Measurements from ENCODE around the gene ACSF2. TPM values are rescaled to one million over a fixed set of nuclear protein-coding genes. Genes with fewer than 3 reads are reported as not detected.

Gene ACSF2
- polyA plus RNA-seq, 2 of the 4 experiments (the other 2 are of a cell fraction) = 24.4 to 33.6 TPM

GRCh38 chr17:50513495-50513894 lies 87.5 kb downstream of the ACSF2 start:
- Histone ChIP-seq H3K4me2 (no peak overlapping the region), H3K4me3 (no peak overlapping the region), H3K4me1 (peaks cover 22% of the 10 kb centered on the region), H3K9me3 (no peaks in the 10 kb centered on the region), H3K27ac (no peak overlapping the region)
- DNase-seq (ENCODE audit: low read depth in 1 of 2, low spot score in 1 of 2) = no peak
- WGBS (ENCODE audit: missing lambda C conversion rate) = 68% methylated on average over 4 of the region's 4 CpGs
- POLR2A ChIA-PET = interaction anchor here (0.6 kb wide), 1 partner anchor 353 kb away, joined by 3 read pairs; the partner anchor contains the start of gene TOB1
- FAIRE-seq = no peak
- ATAC-seq = no peak
- CTCF ChIA-PET = interaction anchor here (0.6 to 3.3 kb wide), 4 partner anchors 12 to 520 kb away, joined by 3 to 17 read pairs (median 8); no protein-coding TSS in a partner anchor
- TF ChIP-seq CHD2 (IDR thresholded peaks at IDR 0.05; ENCODE audit: low read length, partially characterized antibody) (no peak), HES2 (IDR thresholded peaks at IDR 0.05) (no peak), KDM5A (IDR thresholded peaks at IDR 0.05) (no peak), RCOR1 (IDR thresholded peaks at IDR 0.05; ENCODE audit: low read depth, low read length) (no peak), ZSCAN20 (CRISPR knock-in tag; IDR thresholded peaks at IDR 0.05) (no peak)

GRCh38 chr17:50514388-50514787 lies 88.4 kb downstream of the ACSF2 start:
- Histone ChIP-seq H3K4me3 (no peak overlapping the region), H3K4me2 (no peak overlapping the region), H3K4me1 (peaks cover 15% of the 10 kb centered on the region), H3K27ac (no peak overlapping the region), H3K9me3 (no peaks in the 10 kb centered on the region)
- 42% methylated on average over 3 of the region's 3 CpGs for WGBS (ENCODE audit: missing lambda C conversion rate)
- DNase-seq (ENCODE audit: low read depth in 1 of 2, low spot score in 1 of 2) (no peak), ATAC-seq (no peak), FAIRE-seq (no peak)
- no peak for TF ChIP-seq CBX8 (IDR thresholded peaks at IDR 0.05)
- TF ChIP-seq CEBPB (IDR thresholded peaks at IDR 0.05) = no peak
- no peak for TF ChIP-seq BHLHE40 (IDR thresholded peaks at IDR 0.05; ENCODE audit: low read depth, low read length)
- no peak for TF ChIP-seq RFX5 (IDR thresholded peaks at IDR 0.05)
- no peak for TF ChIP-seq NPAS2 (CRISPR knock-in tag; IDR thresholded peaks at IDR 0.05; ENCODE audit: borderline replicate concordance)
- TF ChIP-seq TFCP2L1 (CRISPR knock-in tag; IDR thresholded peaks at IDR 0.05) = no peak
- TF ChIP-seq ELK1 (IDR thresholded peaks at IDR 0.05; ENCODE audit: low read depth, low read length) = no peak
- no peak for TF ChIP-seq HES2 (IDR thresholded peaks at IDR 0.05)
- TF ChIP-seq HOXB13 (CRISPR knock-in tag; IDR thresholded peaks at IDR 0.05; ENCODE audit: low read depth) = no peak
- TF ChIP-seq EHMT2 (IDR thresholded peaks at IDR 0.05; ENCODE audit: low read depth) = no peak
- ChIA-PET POLR2A (no interaction called here), CTCF (interaction anchor here (1.1 to 4.4 kb wide), 5 partner anchors 9 to 301 kb away, joined by 3 to 28 read pairs (median 6); no protein-coding TSS in a partner anchor)

GRCh38 chr17:50514936-50515702 lies 89.1 kb downstream of the ACSF2 start:
- WGBS (ENCODE audit: missing lambda C conversion rate) = 94% methylated on average over 6 of the region's 6 CpGs
- TF ChIP-seq FOXS1 (CRISPR knock-in tag; IDR thresholded peaks at IDR 0.05) = no peak
- no peak for ATAC-seq
- CTCF ChIA-PET = interaction anchor here (1.1 to 4.4 kb wide), 7 partner anchors 10 to 301 kb away, joined by 3 to 28 read pairs (median 5); partner anchors contain the start of gene RSAD1
- Histone ChIP-seq H3K9me3 (no peaks in the 10 kb centered on the region), H3K4me1 (peaks cover 12% of the 10 kb centered on the region; the same call in 1 of the 3 replicates), H3K4me3 (no peak overlapping the region), H3K4me2 (peak overlapping the region; percentile 8; the same call in 1 of the 3 replicates), H3K27ac (0 out of 6 replicates have a peak overlapping the region, but pooled peaks of 1 of the 2 experiments have one; percentile 19)
- no peak for FAIRE-seq
- POLR2A ChIA-PET = no interaction called here
- DNase-seq (ENCODE audit: low read depth in 1 of 2, low spot score in 1 of 2) = no peak

- ChIA-PET CTCF (interaction anchor here (1.0 to 4.4 kb wide), 7 partner anchors 10 to 336 kb away, joined by 3 to 28 read pairs (median 4); no protein-coding TSS in a partner anchor), POLR2A (no interaction called here)
- 83% methylated on average over 4 of the region's 4 CpGs for WGBS (ENCODE audit: missing lambda C conversion rate)
- Histone ChIP-seq H3K9me3 (no peaks in the 10 kb centered on the region), H3K4me3 (no peak overlapping the region), H3K27ac (no peak overlapping the region), H3K4me2 (no peak overlapping the region), H3K4me1 (peaks cover 9% of the 10 kb centered on the region; the same call in 1 of the 3 replicates)
- no peak for FAIRE-seq
- ATAC-seq = 0 out of 6 replicates have a peak, but pooled peaks of 1 of the 2 experiments have one; percentile 13
- no peak for DNase-seq (ENCODE audit: low read depth in 1 of 2, low spot score in 1 of 2)
- TF ChIP-seq RCOR1 (IDR thresholded peaks at IDR 0.05; ENCODE audit: low read depth, low read length) (no peak), E2F6 (IDR thresholded peaks at IDR 0.05; ENCODE audit: borderline replicate concordance, low read depth) (no peak), ZFP36 (IDR thresholded peaks at IDR 0.05; ENCODE audit: borderline replicate concordance, partially characterized antibody) (no peak), JUNB (IDR thresholded peaks at IDR 0.05) (no peak), ZC3H11A (IDR thresholded peaks at IDR 0.05) (no peak), HOXB13 (CRISPR knock-in tag; IDR thresholded peaks at IDR 0.05; ENCODE audit: low read depth) (no peak), EHMT2 (IDR thresholded peaks at IDR 0.05; ENCODE audit: low read depth) (no peak), CBX2 (IDR thresholded peaks at IDR 0.05; ENCODE audit: borderline replicate concordance, low read depth) (no peak), SMC3 (IDR thresholded peaks at IDR 0.05) (no peak), POLR2AphosphoS2 (conservative IDR thresholded peaks at IDR 0.05; ENCODE audit: low read length) (no peak), POLR2A (IDR thresholded peaks at IDR 0.05; ENCODE audit: low read length) (no peak), HDAC2 (IDR thresholded peaks at IDR 0.05) (no peak), PHF8 (IDR thresholded peaks at IDR 0.05; ENCODE audit: borderline replicate concordance, low read depth) (no peak), RAD21 (conservative IDR thresholded peaks at IDR 0.05 in 1 of 2, IDR thresholded peaks at IDR 0.05 in 1 of 2) (no peak), FOSL2 (IDR thresholded peaks at IDR 0.05) (no peak), FOSL2 (CRISPR knock-in tag; IDR thresholded peaks at IDR 0.05) (no peak), HOXB5 (CRISPR knock-in tag; IDR thresholded peaks at IDR 0.05) (no peak), FOXS1 (CRISPR knock-in tag; IDR thresholded peaks at IDR 0.05) (no peak), NR3C1 (IDR thresholded peaks at IDR 0.05) (no peak)
Observed at GRCh38 chr17:50517011-50517410, 91.0 kb downstream of the ACSF2 start.
